Neural progenitor cell (in vitro differentiated cells): ENCODE data around the gene LRRC56. TPM values are rescaled to one million over a fixed set of nuclear protein-coding genes. Genes with fewer than 3 reads are reported as not detected.

ENCODE experiments used
- DNase-seq: peaks from one replicate; pipeline ENCODE4 v3.0.0-alpha.2; 2016; ENCODE audit warnings: low spot score
- H2AFZ ChIP-seq: fragments of 200-600 bp; sonication (generic); replicated peaks from 2 replicates; pipeline ENCODE4 v1.6.1; 2016; ENCODE audit warnings: antibody characterized with exemption
- H3F3A ChIP-seq: fragments of 200-600 bp; sonication (generic); 2 replicates; pipeline ENCODE4 v1.6.1; 2016; ENCODE audit warnings: antibody characterized with exemption, low read depth
- H3K27ac ChIP-seq: fragments of 200-600 bp; sonication (generic); 2 replicates; pipeline ENCODE4 v1.5.1; 2016; ENCODE audit warnings: mild to moderate bottlenecking
- H3K27me3 ChIP-seq: fragments of 200-600 bp; sonication (generic); 2 replicates; pipeline ENCODE4 v1.6.1; 2016; ENCODE audit warnings: mild to moderate bottlenecking, moderate library complexity
- H3K36me3 ChIP-seq: fragments of 200-600 bp; sonication (generic); 2 replicates; pipeline ENCODE4 v1.5.1; 2016
- H3K4me1 ChIP-seq: fragments of 200-600 bp; sonication (generic); 2 replicates; pipeline ENCODE4 v1.6.1; 2016; ENCODE audit warnings: mixed run types
- H3K4me2 ChIP-seq: fragments of 200-600 bp; sonication (generic); 2 replicates; pipeline ENCODE4 v1.6.1; 2016
- H3K4me3 ChIP-seq: fragments of 200-600 bp; sonication (generic); 2 replicates; pipeline ENCODE4 v1.5.1; 2016
- H3K79me2 ChIP-seq: fragments of 200-600 bp; sonication (generic); 2 replicates; pipeline ENCODE4 v1.6.1; 2016; ENCODE audit warnings: low read depth
- H3K9ac ChIP-seq: fragments of 200-600 bp; sonication (generic); 2 replicates; pipeline ENCODE4 v1.6.1; 2016
- H3K9me3 ChIP-seq: fragments of 200-600 bp; sonication (generic); 2 replicates; pipeline ENCODE4 v1.5.1; 2016; ENCODE audit warnings: low read depth
- H4K20me1 ChIP-seq: fragments of 200-600 bp; sonication (generic); 2 replicates; pipeline ENCODE4 v1.6.1; 2016; ENCODE audit warnings: low read depth
- H3K27ac Mint-ChIP-seq: 3 replicates; pipeline ENCODE4 v1.8.0; 2021; ENCODE audit warnings: mixed read lengths
- H3K27me3 Mint-ChIP-seq: 2 replicates; pipeline ENCODE4 v1.8.0; 2022; ENCODE audit warnings: low read depth, mild to moderate bottlenecking, inconsistent platforms, moderate library complexity, mixed read lengths; ENCODE audit not compliant: insufficient read depth
- H3K36me3 Mint-ChIP-seq: 3 replicates; pipeline ENCODE4 v1.8.0; 2021; ENCODE audit warnings: mixed read lengths
- H3K4me1 Mint-ChIP-seq: 3 replicates; pipeline ENCODE4 v1.8.0; 2021; ENCODE audit warnings: mixed read lengths
- H3K4me3 Mint-ChIP-seq: 3 replicates; pipeline ENCODE4 v1.8.0; 2021; ENCODE audit warnings: mild to moderate bottlenecking, moderate library complexity, mixed read lengths
- H3K9me3 Mint-ChIP-seq: 3 replicates; pipeline ENCODE4 v1.8.0; 2020; ENCODE audit warnings: mixed read lengths
- EZH2 ChIP-seq: fragments of 200-600 bp; sonication (generic); IDR thresholded peaks from 2 replicates; pipeline ENCODE4 v1.6.1; 2017; ENCODE audit warnings: antibody characterized with exemption, mild to moderate bottlenecking, moderate library complexity
- EZH2phosphoT487 ChIP-seq: fragments of 200-600 bp; sonication (generic); IDR thresholded peaks from 2 replicates; pipeline ENCODE4 v1.6.1; 2017; ENCODE audit warnings: antibody characterized with exemption
- total RNA-seq: library from RNA; depleted of rRNA; stranded (reverse); fragments of >200 nt; gene quantifications from 2 replicates; pipeline ENCODE4 v1.2.3, GENCODE V29; 2015; ENCODE audit warnings: low replicate concordance
- TF ChIP-seq, protein P1 (sequence below): fragments of 200-600 bp; sonication (generic); IDR thresholded peaks from 2 replicates; pipeline ENCODE4 v1.5.1; 2017; ENCODE audit warnings: antibody characterized with exemption, mild to moderate bottlenecking

LRRC56 gene
- total RNA-seq, 1 donor from 2014 or later, result 0.45 TPM

DNA sequence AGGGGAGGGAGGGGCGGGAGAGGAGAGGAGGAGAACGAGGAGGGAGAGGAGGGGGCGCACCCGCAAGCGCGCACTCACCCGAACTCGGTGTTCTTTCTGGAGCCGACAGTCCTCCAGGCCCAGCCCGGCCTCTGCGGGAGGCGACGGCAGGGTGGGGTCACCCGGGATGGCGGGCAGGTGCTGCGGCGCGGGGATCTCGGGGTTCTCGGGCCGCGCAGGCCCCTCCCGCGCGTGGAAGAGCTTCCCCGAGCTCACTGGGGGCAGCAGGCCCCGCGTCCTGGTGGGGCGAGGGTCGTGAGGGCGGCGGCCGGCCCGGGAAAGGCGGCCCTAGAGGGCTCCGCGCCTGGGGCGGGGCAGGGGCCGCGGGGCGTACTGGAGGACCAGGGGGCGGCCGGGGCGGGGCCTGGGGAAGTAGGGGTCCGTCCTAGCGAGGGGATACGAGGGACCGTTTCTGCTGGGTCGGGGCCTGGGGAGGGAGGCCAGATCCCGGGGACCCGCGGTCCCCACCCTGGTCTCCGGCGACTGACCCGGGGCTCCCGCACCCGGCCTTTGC, 18.0 kb downstream of the LRRC56 start:
- Mint-ChIP-seq H3K27me3 (peaks cover 18% of the 10 kb centered on the region), H3K9me3 (peaks cover 2% of the 10 kb centered on the region), H3K27ac (no peak overlapping the region), H3K4me1 (peaks cover 11% of the 10 kb centered on the region), H3K4me3 (peak overlapping the region; percentile 77), H3K36me3 (no peaks in the 10 kb centered on the region)
- peaks cover 30% of the 10 kb centered on the region for H3F3A ChIP-seq
- peaks cover 47% of the 10 kb centered on the region for H3K27me3 ChIP-seq
- peak; percentile 63 for DNase-seq
- no peaks in the 10 kb centered on the region for H3K79me2 ChIP-seq
- peak overlapping the region; percentile 100 for H3K4me2 ChIP-seq
- no peaks in the 10 kb centered on the region for H3K36me3 ChIP-seq
- H2AFZ ChIP-seq, result peak overlapping the region; percentile 96
- H3K9me3 ChIP-seq, result no peaks in the 10 kb centered on the region
- no peak overlapping the region for H3K27ac ChIP-seq
- no peak overlapping the region for H3K9ac ChIP-seq
- peak overlapping the region; percentile 83 for H3K4me3 ChIP-seq
- TF ChIP-seq, protein P1, sequence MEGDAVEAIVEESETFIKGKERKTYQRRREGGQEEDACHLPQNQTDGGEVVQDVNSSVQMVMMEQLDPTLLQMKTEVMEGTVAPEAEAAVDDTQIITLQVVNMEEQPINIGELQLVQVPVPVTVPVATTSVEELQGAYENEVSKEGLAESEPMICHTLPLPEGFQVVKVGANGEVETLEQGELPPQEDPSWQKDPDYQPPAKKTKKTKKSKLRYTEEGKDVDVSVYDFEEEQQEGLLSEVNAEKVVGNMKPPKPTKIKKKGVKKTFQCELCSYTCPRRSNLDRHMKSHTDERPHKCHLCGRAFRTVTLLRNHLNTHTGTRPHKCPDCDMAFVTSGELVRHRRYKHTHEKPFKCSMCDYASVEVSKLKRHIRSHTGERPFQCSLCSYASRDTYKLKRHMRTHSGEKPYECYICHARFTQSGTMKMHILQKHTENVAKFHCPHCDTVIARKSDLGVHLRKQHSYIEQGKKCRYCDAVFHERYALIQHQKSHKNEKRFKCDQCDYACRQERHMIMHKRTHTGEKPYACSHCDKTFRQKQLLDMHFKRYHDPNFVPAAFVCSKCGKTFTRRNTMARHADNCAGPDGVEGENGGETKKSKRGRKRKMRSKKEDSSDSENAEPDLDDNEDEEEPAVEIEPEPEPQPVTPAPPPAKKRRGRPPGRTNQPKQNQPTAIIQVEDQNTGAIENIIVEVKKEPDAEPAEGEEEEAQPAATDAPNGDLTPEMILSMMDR, result no peak
- TF ChIP-seq EZH2, result no peak
- peak; percentile 37 for TF ChIP-seq EZH2phosphoT487
- H3K4me1 ChIP-seq, result peaks cover 11% of the 10 kb centered on the region
- H4K20me1 ChIP-seq, result peaks cover 11% of the 10 kb centered on the region

DNA sequence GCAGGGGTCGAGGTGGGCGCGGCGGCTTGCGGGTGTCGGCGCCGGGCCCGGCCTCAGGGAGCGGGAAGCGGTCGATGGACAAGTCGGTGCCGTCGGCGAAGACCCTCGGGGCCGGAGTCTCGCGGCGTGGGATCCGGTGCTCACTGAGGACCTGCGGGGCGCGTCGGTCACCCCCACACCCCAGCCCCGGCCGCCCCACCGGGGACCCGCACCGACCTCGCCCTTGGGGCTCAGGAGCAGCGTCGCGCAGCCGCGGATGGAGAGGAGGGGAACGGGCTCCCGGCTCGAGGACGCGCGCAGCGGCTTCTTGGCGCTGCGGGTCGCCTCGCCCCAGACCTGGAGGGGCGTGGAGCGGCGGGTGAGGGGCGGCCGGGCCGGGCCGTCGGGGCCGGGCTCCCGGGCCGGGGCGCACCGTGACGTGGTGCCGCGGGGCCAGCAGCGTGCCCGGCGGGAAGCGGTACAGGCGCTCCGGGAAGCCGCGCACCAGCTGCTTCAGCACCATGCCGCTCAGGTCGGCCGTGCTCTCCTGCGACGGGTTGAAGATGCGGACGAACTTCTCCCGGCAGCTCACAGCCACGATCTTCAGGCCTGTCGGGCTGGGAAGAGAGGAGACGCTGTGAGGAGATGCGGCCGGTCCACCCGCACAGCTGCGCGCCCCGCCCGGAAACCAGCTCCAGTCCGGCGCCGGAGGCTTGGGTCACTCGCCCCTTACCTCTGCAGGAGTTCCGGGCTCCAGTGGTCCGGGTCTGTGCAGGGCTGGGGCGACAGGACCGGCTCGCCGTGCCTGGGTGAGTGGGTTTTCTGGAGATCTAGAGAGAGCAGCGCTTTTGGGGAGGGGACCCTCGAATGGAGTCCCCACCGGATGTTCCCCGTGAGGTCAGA, 18.7 kb downstream of the LRRC56 start:
- Histone ChIP-seq H3K4me2 (peak overlapping the region; percentile 100), H3K9ac (no peak overlapping the region), H4K20me1 (peaks cover 11% of the 10 kb centered on the region), H3F3A (peaks cover 33% of the 10 kb centered on the region), H3K4me1 (peaks cover 11% of the 10 kb centered on the region), H2AFZ (peak overlapping the region; percentile 96), H3K36me3 (no peaks in the 10 kb centered on the region), H3K9me3 (no peaks in the 10 kb centered on the region), H3K27ac (no peak overlapping the region), H3K4me3 (peak overlapping the region; percentile 83), H3K27me3 (peaks cover 47% of the 10 kb centered on the region), H3K79me2 (peaks cover under 1% of the 10 kb centered on the region)
- Mint-ChIP-seq H3K4me1 (peaks cover 11% of the 10 kb centered on the region), H3K27me3 (peaks cover 18% of the 10 kb centered on the region), H3K9me3 (peaks cover 2% of the 10 kb centered on the region), H3K4me3 (peak overlapping the region; percentile 71), H3K36me3 (no peaks in the 10 kb centered on the region), H3K27ac (no peak overlapping the region)
- TF ChIP-seq EZH2phosphoT487 (peak; percentile 86), EZH2 (peak; percentile 98)
- TF ChIP-seq, protein P1, result no peak
- DNase-seq, result peak; percentile 65

DNA sequence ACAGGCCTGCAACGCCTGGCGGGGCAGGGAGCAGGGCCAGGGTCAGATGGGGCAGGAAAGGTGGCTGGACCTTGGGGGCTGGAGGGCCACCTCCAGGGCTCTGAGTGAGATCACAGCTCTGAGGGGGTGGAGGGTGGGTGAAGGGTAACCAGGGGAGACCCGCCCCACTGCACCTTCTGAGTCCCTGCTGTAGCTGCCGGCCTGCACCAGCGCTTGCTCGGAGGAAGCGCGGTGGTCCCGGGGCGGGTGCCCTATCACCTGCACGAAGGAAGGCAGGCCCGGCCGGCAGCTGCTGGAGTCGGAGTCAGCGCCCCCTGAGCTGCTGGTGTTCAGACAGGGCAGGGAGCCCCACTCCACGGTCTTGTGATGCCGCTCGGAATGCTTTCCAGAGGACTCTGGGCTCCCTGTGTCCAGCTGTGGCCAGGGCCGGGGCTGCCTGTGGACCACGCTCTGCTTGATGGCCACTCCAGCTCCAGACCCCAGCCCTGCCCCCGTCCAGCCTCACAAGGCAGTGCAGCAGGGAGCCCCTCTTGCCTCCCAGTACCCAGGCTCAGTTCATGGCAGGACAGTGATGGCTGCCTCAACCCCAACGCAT, 19.4 kb downstream of the LRRC56 start:
- Mint-ChIP-seq H3K9me3 (peaks cover 2% of the 10 kb centered on the region), H3K27me3 (peaks cover 18% of the 10 kb centered on the region), H3K4me1 (peaks cover 11% of the 10 kb centered on the region), H3K4me3 (peak overlapping the region; percentile 71), H3K36me3 (no peaks in the 10 kb centered on the region), H3K27ac (no peak overlapping the region)
- peaks cover 33% of the 10 kb centered on the region for H3F3A ChIP-seq
- no peak overlapping the region for H2AFZ ChIP-seq
- H3K9me3 ChIP-seq, result no peaks in the 10 kb centered on the region
- H3K27me3 ChIP-seq, result peaks cover 51% of the 10 kb centered on the region
- H3K36me3 ChIP-seq, result no peaks in the 10 kb centered on the region
- H3K9ac ChIP-seq, result no peak overlapping the region
- peak overlapping the region; percentile 100 for H3K4me2 ChIP-seq
- peak overlapping the region; percentile 83 for H3K4me3 ChIP-seq
- H3K4me1 ChIP-seq, result peaks cover 14% of the 10 kb centered on the region
- H4K20me1 ChIP-seq, result peaks cover 17% of the 10 kb centered on the region
- no peak overlapping the region for H3K27ac ChIP-seq
- TF ChIP-seq, protein P1, result no peak
- TF ChIP-seq EZH2, result no peak
- TF ChIP-seq EZH2phosphoT487, result no peak
- peaks cover 7% of the 10 kb centered on the region for H3K79me2 ChIP-seq
- DNase-seq, result no peak
